Effector CD4-positive, alpha-beta T cell (primary cell): ENCODE results near the gene PPP4R3B.
"Not testable (repeated sequence)": the region's sequence is repeated elsewhere in the genome, so short reads cannot be mapped to it uniquely, and the experiment has no call there.

Experiments
- DNase-seq: peaks from one replicate; pipeline ENCODE4 v3.0.0-alpha.2; 2020
- total RNA-seq: gene quantifications from one replicate; lab custom pipeline; 2026; lab: John Stamatoyannopoulos, UW

Gene PPP4R3B
- total RNA-seq = 192 reads per million, percentile 92 among the genes with 10 or more reads in this experiment

DNA sequence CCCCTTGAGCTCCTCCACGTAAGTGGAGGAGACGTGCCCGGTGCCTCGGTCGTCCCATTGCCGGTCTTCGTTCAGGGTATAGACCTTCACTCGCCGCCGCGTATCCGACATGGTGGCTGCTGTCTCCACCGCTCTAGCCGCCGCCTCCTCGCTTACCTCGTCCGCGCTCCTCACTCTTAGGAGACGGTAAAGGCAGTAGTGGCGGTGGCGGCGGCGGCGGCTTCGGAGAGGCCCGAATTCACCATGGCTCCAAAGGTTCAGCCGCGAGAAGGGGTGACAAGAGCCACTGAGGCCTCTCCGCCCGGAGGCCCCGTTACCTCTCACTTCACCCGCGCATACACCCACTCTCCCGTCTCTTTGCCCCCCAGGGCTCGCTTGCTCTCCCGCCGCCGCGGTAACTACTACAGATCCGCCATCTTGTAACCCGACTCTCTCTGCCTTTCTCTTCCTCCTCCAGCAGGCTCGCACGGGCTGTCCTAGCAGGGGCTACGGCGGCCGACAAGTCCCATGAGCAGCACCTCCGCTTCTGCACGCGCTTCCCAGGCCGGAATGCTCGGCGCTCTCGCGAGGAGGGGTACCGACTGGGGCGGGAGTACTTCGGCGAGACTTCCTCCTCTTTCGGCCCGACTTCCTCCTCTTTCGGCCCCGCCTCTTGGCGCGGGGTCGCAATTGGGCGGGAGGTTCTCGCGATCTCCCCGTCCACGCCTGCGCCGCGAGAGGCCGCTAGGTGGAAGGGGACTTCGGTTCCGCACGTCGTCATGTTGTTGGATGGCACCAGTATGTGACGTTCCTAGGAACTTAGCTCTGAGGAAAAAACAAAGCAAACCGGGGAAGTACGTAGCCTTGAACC, at the start of gene PPP4R3B:
Gene PPP4R3B, minus strand, starts transcription at position 448 of the 850 bp plus-strand sequence. Its CDS starts 337 bp downstream, at position 111.
- DNase-seq = peak; percentile 99

GRCh38 chr2:55653255-55653654, 35.8 kb upstream of the PPP4R3B start:
- DNase-seq = no peak

DNA sequence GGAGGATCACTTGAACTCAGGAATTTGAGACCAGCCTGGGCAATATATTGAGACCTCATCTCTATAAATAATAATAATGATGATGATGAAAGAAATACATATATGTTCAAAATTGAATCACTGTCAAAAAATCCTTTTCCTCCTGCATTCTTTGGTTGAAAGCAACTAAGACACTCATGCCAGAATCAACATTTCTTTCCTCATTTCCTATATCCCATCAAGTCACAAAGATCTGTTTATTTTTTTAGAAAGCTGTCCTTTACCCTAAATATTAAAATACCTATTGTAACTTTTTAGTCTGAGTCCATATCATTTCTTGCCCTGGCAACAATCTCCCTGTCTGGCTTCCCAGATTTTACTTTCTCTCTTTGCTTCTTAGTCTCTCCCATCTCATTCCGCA, 31.8 kb upstream of the PPP4R3B start:
- DNase-seq = no peak

DNA sequence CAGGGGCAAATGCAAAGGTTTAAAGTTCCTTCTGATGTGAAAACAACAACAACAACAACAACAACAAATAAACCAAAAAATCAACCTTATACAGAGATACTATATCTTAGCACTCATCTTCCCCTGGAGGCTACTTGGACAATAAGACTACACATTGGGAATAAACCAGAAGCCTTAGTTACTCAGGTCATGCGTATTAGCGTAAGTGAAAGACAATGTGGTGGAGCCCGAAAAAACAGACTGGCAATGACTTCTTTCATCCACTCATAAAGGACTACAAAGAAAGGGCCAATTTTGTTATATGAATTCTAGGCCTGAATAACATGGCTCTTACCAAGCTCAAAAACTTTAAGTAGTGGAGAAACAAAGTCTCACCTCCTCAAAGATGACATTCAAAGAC, 19.4 kb upstream of the PPP4R3B start:
- DNase-seq = no peak

DNA sequence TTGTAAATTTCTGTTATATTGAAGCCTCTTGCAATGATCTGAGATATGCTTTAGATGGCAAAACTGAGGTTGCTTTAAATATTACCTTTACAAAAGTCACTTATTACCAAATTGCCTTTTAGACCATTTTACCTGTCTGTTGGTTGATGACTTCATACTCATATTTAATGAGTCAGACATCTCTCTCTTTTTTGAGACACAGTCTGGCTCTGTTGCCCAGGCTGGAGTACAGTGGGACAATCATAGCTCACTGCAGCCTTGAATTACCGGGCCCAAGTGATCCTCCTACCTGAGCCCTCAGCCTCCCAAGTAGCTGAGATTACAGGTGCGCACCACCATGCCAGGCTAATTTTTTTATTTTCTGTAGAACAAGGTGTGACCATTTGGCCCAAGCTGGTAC, 11.5 kb upstream of the PPP4R3B start:
- no peak for DNase-seq

GRCh38 chr2:55627915-55628314, 10.5 kb upstream of the PPP4R3B start:
- DNase-seq = no peak

- no peak for DNase-seq
These were observed 4.4 kb upstream of the PPP4R3B start for GRCh38 chr2:55621802-55622201.

DNA sequence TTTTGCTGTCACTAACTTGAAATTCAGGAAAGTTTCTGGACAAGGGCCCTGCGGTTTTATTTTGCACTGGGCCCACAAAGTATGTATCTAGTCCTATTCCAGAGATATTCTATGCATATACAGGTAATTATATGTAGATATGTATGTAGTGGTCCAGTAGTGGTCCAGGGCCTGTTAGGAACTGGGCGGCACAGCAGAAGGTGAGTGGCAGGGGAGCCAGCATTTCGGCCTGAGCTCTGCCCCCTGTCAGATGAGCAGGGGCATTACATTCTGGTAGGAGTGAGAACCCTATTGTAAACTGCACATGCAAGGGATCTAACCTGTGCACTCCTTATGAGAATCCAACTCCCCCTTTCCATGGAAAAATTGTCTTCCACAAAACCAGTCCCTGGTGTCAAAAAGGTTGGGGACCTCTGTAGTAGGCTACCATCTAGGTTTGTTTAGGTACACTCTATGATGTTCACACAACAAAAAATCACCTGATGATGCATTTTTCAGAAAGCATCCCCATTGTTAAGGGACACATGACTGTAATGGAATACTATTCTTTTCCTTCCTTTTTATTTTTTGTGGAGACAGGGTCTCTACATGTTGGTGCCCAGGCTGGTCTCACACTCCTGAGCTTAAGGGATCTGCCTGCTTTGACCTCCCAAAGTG, 2.8 kb upstream of the PPP4R3B start:
- DNase-seq = no peak

DNA sequence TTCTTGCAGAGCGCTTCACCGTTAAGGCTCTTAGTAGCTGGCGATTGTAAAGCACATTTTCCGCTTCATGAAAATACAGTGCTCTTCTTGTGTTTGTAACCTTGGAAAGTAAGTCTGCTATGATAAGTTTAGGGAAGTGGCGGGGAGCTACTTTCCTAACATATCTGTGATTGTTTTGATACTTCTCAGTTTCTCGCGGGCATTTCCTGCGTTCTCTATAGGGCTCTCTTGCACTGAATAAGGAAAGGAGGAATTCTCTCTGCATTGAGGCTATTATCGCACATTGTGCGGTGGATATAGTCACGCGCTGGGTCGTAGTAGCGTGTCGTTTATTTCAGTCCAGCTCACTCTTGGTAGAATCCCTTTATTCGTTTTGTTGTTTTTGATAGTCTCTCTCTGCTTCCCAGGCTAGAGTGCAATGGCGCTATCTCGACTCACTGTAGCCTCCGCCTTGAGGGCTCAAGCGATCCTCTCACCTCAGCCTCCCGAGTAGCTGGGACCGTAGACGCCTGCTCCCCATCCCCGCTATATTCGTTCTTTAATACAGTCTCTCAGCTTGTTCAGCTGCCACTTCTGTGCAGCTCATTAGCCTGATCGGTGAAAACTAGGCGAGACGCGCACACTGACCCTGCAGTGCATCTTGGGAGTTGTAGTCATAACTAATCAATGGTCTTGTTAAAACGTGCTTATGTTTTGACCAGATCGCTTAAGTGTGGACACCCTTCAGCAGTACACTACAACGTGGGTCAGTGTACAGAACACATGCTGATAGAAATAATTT, 1.0 kb upstream of the PPP4R3B start:
- peak; percentile 49 for DNase-seq

- peak; percentile 3 for DNase-seq
These were observed 528 bp upstream of the PPP4R3B start for GRCh38 chr2:55618025-55618274.

- DNase-seq = peak; percentile 38
These were observed 759 bp downstream of the PPP4R3B start for GRCh38 chr2:55616551-55617174.

DNA sequence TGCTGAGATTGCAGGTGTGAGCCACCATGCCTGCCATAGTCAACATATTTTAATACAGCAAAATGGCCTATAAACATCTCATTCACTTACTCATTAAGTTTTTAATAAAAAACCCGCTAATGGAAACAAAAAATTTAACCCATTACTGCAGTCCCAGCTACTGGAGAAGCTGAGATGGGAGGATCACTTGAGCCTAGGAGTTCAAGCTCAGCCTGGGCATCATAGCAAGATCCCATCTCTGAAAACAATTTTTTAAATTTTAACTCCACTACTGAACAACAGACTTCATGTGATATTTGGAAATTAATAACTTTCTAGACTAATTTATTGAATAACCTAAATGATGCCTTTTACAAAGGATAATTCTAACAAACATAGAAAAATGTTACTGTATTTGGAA, 5.4 kb downstream of the PPP4R3B start:
- DNase-seq = no peak

GRCh38 chr2:55610954-55611743, 6.3 kb downstream of the PPP4R3B start:
- no peak for DNase-seq

- no peak for DNase-seq
These were observed 7.4 kb downstream of the PPP4R3B start for GRCh38 chr2:55609938-55610578.

DNA sequence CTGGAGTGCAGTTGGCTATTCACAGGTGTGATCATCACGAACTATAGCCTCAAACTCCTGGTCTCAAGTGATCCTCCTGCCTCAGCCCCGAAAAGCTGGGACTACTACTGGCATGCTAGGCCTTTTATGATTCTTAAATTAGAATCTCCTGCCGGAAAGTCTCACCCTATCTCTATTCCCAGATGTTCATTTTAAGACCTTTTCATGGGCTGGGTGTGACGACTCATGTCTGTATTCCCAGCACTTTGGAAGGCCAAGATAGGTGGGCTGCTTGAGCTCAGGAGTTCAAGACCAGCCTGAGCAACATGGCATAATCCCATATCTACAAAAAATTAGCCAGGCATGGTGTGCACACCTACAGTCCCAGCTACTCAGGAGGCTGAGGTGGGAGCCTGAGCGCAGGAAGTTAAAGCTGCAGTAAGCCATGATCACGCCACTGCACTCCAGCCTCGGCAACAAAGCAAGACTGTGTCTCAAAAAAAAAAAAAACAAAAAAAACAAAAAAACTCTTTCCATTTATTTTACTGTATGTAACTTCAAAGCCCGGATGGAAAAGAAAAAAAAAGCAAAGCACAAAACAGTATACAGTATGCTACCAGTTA, 8.1 kb downstream of the PPP4R3B start:
- no peak for DNase-seq

DNA sequence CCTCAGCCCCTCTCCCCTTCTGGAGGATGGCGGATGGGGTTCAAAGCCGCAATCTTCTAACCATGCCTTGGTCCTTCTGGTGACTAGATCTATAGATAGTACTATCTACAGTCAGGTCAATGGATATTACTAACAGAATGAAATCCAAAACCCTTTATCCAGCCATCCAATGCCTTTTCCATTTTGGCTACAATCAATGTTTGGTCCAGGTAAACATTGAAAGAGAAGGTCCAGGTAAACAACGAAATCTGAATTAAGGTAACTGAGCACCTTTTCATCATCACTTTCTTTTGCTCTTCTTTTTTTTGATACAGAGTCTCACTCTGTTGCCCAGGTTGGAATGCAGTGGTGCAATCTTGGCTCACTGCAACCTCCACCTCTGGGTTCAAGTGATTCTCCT, 9.7 kb downstream of the PPP4R3B start:
- no peak for DNase-seq

- DNase-seq = no peak
These were observed 13.3 kb downstream of the PPP4R3B start for GRCh38 chr2:55604027-55604565.

DNA sequence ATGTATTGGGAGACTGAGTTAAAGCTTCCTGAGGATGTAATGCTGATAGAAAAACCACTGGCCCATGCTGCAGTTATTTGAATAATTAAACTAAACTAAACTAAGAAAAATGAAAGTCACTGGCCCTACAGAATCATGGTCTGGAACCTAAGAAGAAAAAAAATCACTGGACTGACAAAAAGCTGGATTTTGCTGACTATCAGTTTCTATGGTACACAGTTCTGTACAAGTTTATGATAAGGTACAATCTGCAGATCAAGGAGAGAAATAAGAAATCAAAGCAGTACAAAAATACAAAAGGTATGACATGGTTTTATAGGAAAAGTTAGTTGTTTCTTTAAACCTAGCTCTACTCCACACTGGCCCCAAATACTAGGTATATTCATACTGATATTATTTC, 15.6 kb downstream of the PPP4R3B start:
- DNase-seq = no peak

DNA sequence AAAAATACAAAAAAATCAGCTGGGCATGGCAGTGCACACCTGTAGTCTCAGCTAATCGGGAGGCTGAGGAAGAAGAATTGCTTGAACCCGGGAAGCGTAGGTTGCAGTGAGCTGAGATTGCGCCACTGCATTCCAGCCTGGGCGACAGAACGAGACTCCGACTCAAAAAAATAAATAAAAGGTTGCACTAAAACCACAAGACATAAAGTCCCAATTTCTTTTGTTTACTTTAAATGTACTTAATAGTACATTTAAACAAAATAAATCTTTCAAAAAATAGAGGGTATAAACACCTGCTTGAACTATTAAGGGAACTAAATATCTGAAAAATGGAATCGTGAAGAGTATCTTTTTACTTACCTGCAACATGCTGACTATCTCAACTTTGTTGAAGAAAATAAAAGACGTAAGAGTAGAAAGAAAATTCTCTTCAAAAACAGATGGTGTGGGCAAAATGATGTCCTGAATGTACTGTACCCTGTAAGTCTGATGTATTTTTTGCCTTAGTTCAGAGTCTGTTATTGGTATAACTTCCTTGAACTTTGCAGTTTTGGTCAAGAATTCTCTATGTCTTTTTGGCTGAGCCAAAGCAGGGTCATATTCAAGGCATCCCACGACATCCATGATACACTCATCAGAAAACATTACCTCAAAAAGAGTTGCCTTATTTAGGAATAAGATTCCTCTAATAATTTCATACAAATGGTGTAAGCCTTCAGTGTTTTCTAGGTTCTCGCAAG, 19.2 kb downstream of the PPP4R3B start:
- DNase-seq = no peak

DNA sequence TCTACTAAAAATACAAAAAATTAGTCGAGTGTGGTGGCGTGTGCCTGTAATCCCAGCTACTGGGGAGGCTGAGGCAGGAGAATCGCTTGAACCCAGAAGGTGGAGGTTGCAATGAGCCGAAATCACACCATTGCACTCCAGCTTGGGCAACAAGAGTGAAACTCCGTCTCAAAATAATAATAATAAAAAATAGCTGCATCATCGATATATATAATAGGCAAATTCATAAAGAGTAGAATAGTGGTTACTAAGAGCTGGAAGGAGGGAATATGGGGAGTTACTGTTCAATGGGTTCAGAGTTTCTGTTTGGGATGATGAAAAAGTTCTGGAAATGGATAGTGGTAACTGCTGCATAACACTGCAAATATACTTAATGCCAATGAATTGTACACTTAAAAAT, 20.6 kb downstream of the PPP4R3B start:
- DNase-seq = not testable (repeated sequence)
